Measurements from ENCODE around the gene RASGRF2. TPM values are rescaled to one million over a fixed set of nuclear protein-coding genes. Genes with fewer than 3 reads are reported as not detected.

Gene RASGRF2
- total and polyA plus RNA-seq, 9 of the 15 experiments (the other 6 are each of a cell fraction or from before 2014, with no cell fraction given) = 0.01 to 0.22 (median 0.08) TPM; not detected in 2

- intact Hi-C loops (cut with micrococcal nuclease) = no loop called here
- Histone ChIP-seq H3K27me3 (ENCODE audit: control insufficient read depth in 2 of 2, insufficient read depth in 2 of 2, low read length in 2 of 2) (no peaks in the 10 kb centered on the region), H3K4me3 (no peak overlapping the region), H2AFZ (ENCODE audit: low read depth, low read length) (no peak overlapping the region), H4K20me1 (replicated peaks; ENCODE audit: control insufficient read depth, insufficient read depth, low read length) (no peaks in the 10 kb centered on the region), H3K79me2 (ENCODE audit: control insufficient read depth, insufficient read depth, low read length) (no peaks in the 10 kb centered on the region), H3K36me3 (ENCODE audit: control insufficient read depth, insufficient read depth, low read length) (no peaks in the 10 kb centered on the region; the same call in 2 of the 3 replicates), H3K9me1 (ENCODE audit: control insufficient read depth, insufficient read depth, low read length) (no peaks in the 10 kb centered on the region), H3K9ac (ENCODE audit: insufficient read depth in 1 of 2, low read depth in 2 of 2, low read length in 2 of 2) (no peak overlapping the region), H3K4me2 (ENCODE audit: insufficient read depth, low read length) (no peak overlapping the region), H3K27ac (ENCODE audit: extremely low read depth, low read depth, low read length) (no peak overlapping the region), H3K9me3 (replicated peaks; ENCODE audit: control insufficient read depth, insufficient read depth, low read depth, low read length) (no peaks in the 10 kb centered on the region), H3K4me1 (replicated peaks in 1 of 2; ENCODE audit: control insufficient read depth in 2 of 2, insufficient read depth in 2 of 2, low read length in 2 of 2) (no peaks in the 10 kb centered on the region)
- no peak for ATAC-seq
- 66% methylated on average over 6 of the region's 6 CpGs for WGBS (ENCODE audit: insufficient coverage, low coverage, missing lambda C conversion rate)
- DNase-seq (ENCODE audit: extremely low read depth in 1 of 4, low spot score in 3 of 4) = no peak
- no TSS peak for BruUV-seq (replicated peaks)
- ChIA-PET POLR2A (no interaction called here), CTCF (ENCODE audit: low intra/inter-chr PET ratio) (no interaction called here)
- no peak for TF ChIP-seq MECOM (CRISPR knock-in tag; IDR thresholded peaks at IDR 0.05)
- no peak for FAIRE-seq
- in situ Hi-C loops (cut with MboI) = no loop called here
Measured at GRCh38 chr5:81246697-81247096, 286.5 kb downstream of the RASGRF2 start.

GRCh38 chr5:81247441-81247972 lies 287.3 kb downstream of the RASGRF2 start:
- no TSS peak for BruUV-seq (replicated peaks)
- no peak for DNase-seq (ENCODE audit: extremely low read depth in 1 of 4, low spot score in 3 of 4)
- no peak overlapping the region for H3K4me2 ChIP-seq (ENCODE audit: insufficient read depth, low read length)
- POLR2A ChIA-PET = no interaction called here
- H3K4me3 ChIP-seq = no peak overlapping the region
- no peaks in the 10 kb centered on the region for H3K27me3 ChIP-seq (ENCODE audit: control insufficient read depth in 2 of 2, insufficient read depth in 2 of 2, low read length in 2 of 2)
- FAIRE-seq = no peak
- CTCF ChIA-PET (ENCODE audit: low intra/inter-chr PET ratio) = no interaction called here
- H4K20me1 ChIP-seq (replicated peaks; ENCODE audit: control insufficient read depth, insufficient read depth, low read length) = no peaks in the 10 kb centered on the region
- no peak overlapping the region for H3K9ac ChIP-seq (ENCODE audit: insufficient read depth in 1 of 2, low read depth in 2 of 2, low read length in 2 of 2)
- no peaks in the 10 kb centered on the region for H3K79me2 ChIP-seq (ENCODE audit: control insufficient read depth, insufficient read depth, low read length)
- intact Hi-C loops (cut with micrococcal nuclease) (no loop called here), in situ Hi-C loops (cut with MboI) (no loop called here)
- H3K36me3 ChIP-seq (ENCODE audit: control insufficient read depth, insufficient read depth, low read length) = no peaks in the 10 kb centered on the region; the same call in 2 of the 3 replicates
- H3K27ac ChIP-seq (ENCODE audit: extremely low read depth, low read depth, low read length) = no peak overlapping the region
- H3K9me3 ChIP-seq (replicated peaks; ENCODE audit: control insufficient read depth, insufficient read depth, low read depth, low read length) = no peaks in the 10 kb centered on the region
- no peaks in the 10 kb centered on the region for H3K9me1 ChIP-seq (ENCODE audit: control insufficient read depth, insufficient read depth, low read length)
- H2AFZ ChIP-seq (ENCODE audit: low read depth, low read length) = no peak overlapping the region
- H3K4me1 ChIP-seq (replicated peaks in 1 of 2; ENCODE audit: control insufficient read depth in 2 of 2, insufficient read depth in 2 of 2, low read length in 2 of 2) = no peaks in the 10 kb centered on the region
- WGBS (ENCODE audit: insufficient coverage, low coverage, missing lambda C conversion rate) = 67% methylated on average over 3 of the region's 3 CpGs
- ATAC-seq = no peak
- TF ChIP-seq TEAD2 (tag; IDR thresholded peaks at IDR 0.05) (no peak), PYGO2 (tag; IDR thresholded peaks at IDR 0.05) (no peak), SRSF7 (optimal IDR thresholded peaks at IDR 0.05; ENCODE audit: low read depth, low read length) (no peak), THRB (CRISPR knock-in tag; conservative IDR thresholded peaks at IDR 0.05) (no peak), NKRF (IDR thresholded peaks at IDR 0.05; ENCODE audit: borderline replicate concordance) (no peak), RBBP5 (IDR thresholded peaks at IDR 0.05; ENCODE audit: borderline replicate concordance, insufficient read depth, low read length, poor library complexity, severe bottlenecking) (no peak), PKNOX1 (IDR thresholded peaks at IDR 0.05) (no peak), ATF1 (CRISPR knock-in tag; IDR thresholded peaks at IDR 0.05) (no peak), ATF1 (tag; IDR thresholded peaks at IDR 0.05) (no peak), POLR3G (IDR thresholded peaks at IDR 0.05; ENCODE audit: extremely low read depth, insufficient read length, insufficient replicate concordance) (no peak), FOXJ2 (tag; IDR thresholded peaks at IDR 0.05) (no peak)

All from K562 (cell line).